Measurements from ENCODE around the gene LHFPL2. TPM values are rescaled to one million over a fixed set of nuclear protein-coding genes. Genes with fewer than 3 reads are reported as not detected.

LHFPL2 gene
- total RNA-seq, 1 donor from 2014 or later, result 33.1 TPM

- Histone ChIP-seq H3K27me3 (ENCODE audit: control insufficient read depth, insufficient read depth, low read length) (no peaks in the 10 kb centered on the region), H3K4me3 (ENCODE audit: low read depth, low read length) (no peak overlapping the region), H3K36me3 (ENCODE audit: control insufficient read depth, insufficient read depth, low read length) (no peaks in the 10 kb centered on the region)
- TF ChIP-seq CTCF (IDR thresholded peaks at IDR 0.05; ENCODE audit: insufficient read depth, low read length, poor library complexity, severe bottlenecking), result no peak
- no peak for DNase-seq (ENCODE audit: low read depth)
These were observed 1.4 kb upstream of the LHFPL2 start for GRCh38 chr5:78649861-78650496.

DNA sequence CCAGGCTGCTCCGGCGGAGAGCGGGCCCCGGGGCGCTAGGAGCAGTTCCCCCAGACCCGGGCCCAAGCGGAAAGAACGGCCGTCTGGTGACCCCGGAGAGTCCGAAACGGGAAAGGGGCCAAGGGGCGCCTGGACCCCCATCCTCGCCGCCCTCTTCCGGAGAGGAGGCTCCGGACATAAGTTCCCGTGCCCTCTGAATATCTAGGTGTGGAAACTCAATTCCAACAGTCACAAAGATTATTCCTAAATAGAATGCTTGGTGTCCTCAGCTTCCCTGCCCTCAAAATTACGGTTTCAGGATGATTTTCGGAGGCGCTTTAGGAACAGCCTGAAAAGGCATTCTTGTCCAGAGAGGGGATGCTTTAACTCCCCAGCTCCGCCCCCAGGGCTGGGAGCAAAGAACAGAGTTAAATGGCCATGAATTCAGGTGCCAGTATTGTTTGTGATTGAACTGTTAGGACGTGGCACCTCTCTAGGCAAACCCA is 681 bp upstream of the LHFPL2 start:
- H3K36me3 ChIP-seq (ENCODE audit: control insufficient read depth, insufficient read depth, low read length), result no peaks in the 10 kb centered on the region
- no peaks in the 10 kb centered on the region for H3K27me3 ChIP-seq (ENCODE audit: control insufficient read depth, insufficient read depth, low read length)
- peak overlapping the region; percentile 87 for H3K4me3 ChIP-seq (ENCODE audit: low read depth, low read length)
- no peak for TF ChIP-seq CTCF (IDR thresholded peaks at IDR 0.05; ENCODE audit: insufficient read depth, low read length, poor library complexity, severe bottlenecking)
- no peak for DNase-seq (ENCODE audit: low read depth)

DNA sequence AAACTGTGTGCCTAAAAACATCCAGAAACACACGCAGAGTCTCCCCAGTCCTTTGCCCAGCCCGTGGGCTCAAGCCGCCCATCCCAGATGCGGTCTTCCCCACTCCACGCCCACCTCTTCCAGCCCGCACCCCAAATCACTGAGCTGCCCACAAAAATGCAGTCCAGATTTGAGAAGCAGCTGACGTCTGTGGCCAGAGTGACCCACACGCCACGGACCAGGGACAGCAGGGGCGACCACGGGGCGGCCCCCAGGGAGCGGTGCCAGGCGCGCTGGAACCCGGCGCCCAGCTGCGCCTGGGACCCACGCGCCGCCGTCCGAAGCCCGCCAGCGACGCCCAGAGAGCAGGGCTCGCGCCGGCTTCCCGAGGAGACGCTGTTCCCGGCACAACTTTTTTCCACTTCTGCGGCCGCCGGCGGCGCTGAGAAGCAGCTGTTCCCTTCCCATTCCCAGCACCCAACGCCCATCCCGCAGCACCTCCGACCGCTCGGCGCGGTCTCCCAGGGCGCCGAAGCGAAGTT is 674 bp downstream of the LHFPL2 start:
- no peak for DNase-seq (ENCODE audit: low read depth)
- TF ChIP-seq CTCF (IDR thresholded peaks at IDR 0.05; ENCODE audit: insufficient read depth, low read length, poor library complexity, severe bottlenecking), result no peak

GRCh38 chr5:78647351-78647818 is 1.2 kb downstream of the LHFPL2 start:
- H3K4me3 ChIP-seq (ENCODE audit: low read depth, low read length), result peak overlapping the region; percentile 87
- no peak for DNase-seq (ENCODE audit: low read depth)
- no peaks in the 10 kb centered on the region for H3K36me3 ChIP-seq (ENCODE audit: control insufficient read depth, insufficient read depth, low read length)
- TF ChIP-seq CTCF (IDR thresholded peaks at IDR 0.05; ENCODE audit: insufficient read depth, low read length, poor library complexity, severe bottlenecking), result no peak
- H3K27me3 ChIP-seq (ENCODE audit: control insufficient read depth, insufficient read depth, low read length), result no peaks in the 10 kb centered on the region

More for the DNA sequence above, 674 bp downstream of the LHFPL2 start:
- Histone ChIP-seq H3K4me3 (ENCODE audit: low read depth, low read length) (peak overlapping the region; percentile 87), H3K27me3 (ENCODE audit: control insufficient read depth, insufficient read depth, low read length) (no peaks in the 10 kb centered on the region), H3K36me3 (ENCODE audit: control insufficient read depth, insufficient read depth, low read length) (no peaks in the 10 kb centered on the region)

GRCh38 chr5:78644741-78645300 is 3.8 kb downstream of the LHFPL2 start:
- Histone ChIP-seq H3K4me3 (ENCODE audit: low read depth, low read length) (no peak overlapping the region), H3K27me3 (ENCODE audit: control insufficient read depth, insufficient read depth, low read length) (no peaks in the 10 kb centered on the region), H3K36me3 (ENCODE audit: control insufficient read depth, insufficient read depth, low read length) (no peaks in the 10 kb centered on the region)
- TF ChIP-seq CTCF (IDR thresholded peaks at IDR 0.05; ENCODE audit: insufficient read depth, low read length, poor library complexity, severe bottlenecking), result no peak
- no peak for DNase-seq (ENCODE audit: low read depth)
